ENCODE data around the gene TSHB.

Gene TSHB

GRCh38 chr1:115062542-115063004 lies 32.9 kb downstream of the TSHB start:
- DNase-seq: peak; percentile 86

DNA sequence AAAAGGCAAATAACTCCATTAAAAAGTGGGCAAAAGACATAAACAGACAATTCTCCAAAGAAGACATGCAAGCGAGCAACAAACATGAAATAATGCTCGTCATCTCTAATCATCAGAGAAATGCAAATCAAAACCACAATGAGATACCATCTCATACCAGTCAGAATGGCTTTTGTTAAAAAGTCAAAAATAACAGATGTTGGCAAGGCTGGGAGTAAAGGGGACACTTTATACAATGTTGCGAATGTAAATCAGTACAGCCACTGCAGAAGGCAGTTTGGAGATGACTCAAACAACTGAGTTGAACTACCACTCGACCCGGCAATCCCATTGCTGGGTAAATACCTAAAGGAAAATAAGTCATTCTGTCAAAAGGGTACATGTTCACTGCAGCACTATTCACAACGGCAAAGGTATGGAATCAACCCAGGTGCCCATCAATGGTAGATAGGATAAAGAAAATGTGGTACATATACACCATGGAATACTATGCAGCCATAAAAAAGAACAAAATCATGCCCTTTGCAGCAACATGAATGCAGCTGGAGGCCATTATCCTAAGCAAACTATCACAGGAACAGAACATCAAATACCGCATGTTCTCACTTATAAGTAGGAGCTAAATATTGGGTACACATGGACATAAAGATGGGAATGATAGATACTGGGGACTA lies 33.7 kb downstream of the TSHB start:
- no peak for DNase-seq

DNA sequence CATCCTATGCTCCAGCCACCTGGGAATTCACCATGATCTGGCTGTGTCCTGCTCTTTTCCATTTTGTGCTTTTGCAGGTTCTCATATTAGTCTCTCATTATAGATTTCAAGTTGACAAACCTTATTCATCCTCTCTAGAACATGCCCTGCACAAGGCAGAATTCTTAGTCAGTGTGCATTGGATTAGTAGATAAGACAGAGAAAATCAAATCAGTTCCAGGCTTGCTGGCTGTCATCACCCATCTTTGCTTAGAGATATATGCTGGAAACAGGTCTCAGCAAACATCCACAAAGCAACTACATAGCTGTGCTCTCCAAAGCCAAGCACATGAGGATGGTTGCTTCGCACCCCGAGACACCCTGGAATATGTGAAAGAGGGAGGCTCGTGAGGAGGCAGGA lies 34.8 kb downstream of the TSHB start:
- DNase-seq: no peak

GRCh38 chr1:115065021-115065420 lies 35.4 kb downstream of the TSHB start:
- DNase-seq: no peak

DNA sequence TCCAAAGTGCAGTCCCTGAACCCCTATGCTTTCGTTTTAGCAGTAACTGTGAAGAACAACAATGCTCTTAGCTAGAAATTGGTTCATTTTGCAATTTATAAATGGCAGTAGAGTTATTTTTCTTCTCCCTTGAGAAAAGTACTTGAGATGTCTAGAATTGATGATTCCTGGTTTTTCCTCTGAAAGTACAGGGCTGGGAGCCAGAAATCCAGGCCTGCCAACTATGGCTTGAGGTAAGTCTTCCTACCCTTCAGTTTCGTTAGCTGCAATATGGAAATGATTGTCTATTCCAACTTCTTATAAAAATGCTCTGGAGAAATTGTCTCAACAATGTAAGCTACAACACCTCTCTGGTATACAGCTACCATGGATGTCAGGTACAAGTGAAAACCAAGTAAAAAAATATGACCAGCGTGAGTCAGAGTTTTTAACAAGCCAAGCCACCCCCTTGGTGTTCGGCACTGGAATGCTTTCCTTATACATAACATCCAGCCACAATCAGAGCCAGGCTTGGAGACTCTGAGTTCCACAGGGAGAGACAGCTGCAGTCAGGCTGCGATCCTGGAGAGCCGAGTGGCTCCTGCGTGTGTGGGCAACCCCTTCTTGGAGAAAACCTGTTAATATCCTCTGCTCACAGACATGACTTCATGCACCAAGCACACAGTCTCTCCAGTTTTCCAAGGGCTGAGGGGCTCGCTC lies 37.7 kb downstream of the TSHB start:
- no peak for DNase-seq

GRCh38 chr1:115068826-115069585 lies 39.4 kb downstream of the TSHB start:
- DNase-seq: peak; percentile 22

DNA sequence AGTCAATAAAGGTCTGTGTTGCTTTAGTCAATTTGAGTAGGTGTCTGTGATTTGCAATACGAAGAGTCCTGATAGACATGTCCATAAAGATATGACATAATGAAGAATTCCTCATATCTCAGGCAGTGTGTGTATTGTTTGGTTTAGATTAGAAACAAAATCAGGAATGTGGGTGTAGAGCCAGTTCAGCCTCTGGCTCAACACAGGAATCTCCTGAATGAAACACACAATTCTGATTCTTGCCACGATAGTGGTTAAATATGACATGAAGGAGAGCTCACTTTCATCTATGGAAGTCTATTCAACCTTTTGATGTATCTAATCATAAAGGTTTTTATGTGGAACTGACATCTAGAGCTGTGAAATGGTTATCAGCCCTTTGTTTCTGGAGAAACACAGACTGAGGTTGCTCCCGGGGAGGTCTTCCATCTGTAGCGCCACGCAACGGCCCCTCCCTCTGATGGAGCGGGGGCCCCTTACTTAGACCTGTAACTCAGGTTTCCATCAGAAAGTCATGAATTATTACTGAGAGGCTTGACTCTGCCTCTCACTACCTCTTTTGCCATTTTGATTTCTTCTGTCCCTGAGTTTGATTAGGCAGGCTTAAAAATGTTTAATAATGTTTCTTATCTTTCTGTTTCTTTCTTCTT lies 40.2 kb downstream of the TSHB start:
- no peak for DNase-seq

- DNase-seq: no peak
These were observed 41.5 kb downstream of the TSHB start for GRCh38 chr1:115071012-115071664.

- no peak for DNase-seq
These were observed 43.9 kb downstream of the TSHB start for GRCh38 chr1:115073298-115074087.

- peak; percentile 40 for DNase-seq
These were observed 45.4 kb downstream of the TSHB start for GRCh38 chr1:115074839-115075534.

GRCh38 chr1:115076384-115076915 lies 46.8 kb downstream of the TSHB start:
- DNase-seq: peak; percentile 55

DNA sequence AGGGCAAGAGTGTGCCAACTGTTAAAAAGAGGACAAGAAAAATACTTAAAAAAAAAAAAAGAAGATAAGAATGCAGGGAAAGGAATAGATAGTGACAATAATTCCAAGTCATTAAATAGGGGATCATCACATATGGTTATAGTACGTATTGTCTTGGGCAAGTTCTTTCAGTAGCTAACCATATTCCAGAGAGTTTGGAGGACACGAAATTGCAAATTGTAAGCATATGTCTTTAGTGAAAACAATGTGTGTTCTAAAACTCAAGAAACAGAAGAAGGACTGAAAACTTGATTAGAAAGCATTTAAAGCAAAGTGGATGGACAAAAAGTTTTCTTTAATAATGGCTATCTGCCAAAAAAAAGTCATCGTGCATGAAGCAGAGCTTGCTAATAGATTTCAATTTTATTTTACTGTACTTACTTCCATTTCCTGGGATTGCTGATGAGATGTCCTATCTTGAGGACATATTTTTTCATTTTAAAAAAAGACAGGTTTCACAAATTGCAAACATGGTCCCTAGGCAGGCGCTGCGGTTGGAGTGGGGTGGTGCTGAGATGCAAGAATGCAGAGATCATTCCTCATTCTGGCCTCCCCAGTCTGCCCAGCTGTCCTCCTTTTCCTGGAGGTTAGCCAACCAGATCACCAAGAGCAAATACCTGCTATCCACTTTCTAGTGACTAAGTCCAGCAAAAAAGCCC lies 47.8 kb downstream of the TSHB start:
- no peak for DNase-seq

DNA sequence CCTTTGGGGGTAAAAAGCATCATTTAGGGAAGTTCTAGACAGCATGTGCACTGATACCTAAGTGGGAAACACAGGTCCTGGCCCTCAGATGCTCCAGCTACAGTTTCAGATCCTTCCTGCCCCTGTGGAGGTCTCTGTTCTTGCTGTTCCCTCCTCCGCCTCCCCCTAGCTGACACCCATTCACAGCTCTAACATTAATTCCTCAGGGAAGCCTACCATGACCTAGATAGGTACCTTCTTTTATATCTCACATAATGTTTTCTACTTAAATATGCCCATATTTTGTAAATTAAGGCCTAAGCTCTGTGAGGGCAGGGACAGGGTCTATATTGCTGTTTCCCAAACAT lies 48.3 kb downstream of the TSHB start:
- no peak for DNase-seq

GRCh38 chr1:115078708-115079107 lies 49.1 kb downstream of the TSHB start:
- no peak for DNase-seq

DNA sequence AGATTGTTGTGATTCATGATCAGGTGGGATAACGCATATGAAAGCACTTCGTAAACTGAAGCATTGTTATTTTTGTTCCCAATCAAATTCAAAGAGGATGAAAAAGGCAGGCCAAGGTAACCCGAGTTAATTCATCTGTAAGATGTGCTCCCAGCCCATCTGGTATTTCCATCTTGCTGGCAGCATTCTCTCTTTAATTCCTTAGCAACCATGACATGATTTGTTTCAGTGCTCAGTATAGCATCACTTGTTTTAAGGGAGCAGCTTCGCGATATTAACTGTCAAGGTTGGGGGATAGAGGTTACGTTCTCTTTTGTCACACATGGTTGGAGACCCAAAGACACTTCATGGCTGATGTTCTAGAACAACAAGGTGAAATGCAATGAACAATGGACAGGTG lies 53.3 kb downstream of the TSHB start:
- DNase-seq: no peak
